HG03432 (cell line): ENCODE data around the gene HAGH.
"Not testable (repeated sequence)": the region's sequence is repeated elsewhere in the genome, so short reads cannot be mapped to it uniquely, and the experiment has no call there.

ENCODE experiments used
- ATAC-seq: cut with Tn5 transposase; IDR thresholded peaks from one replicate; pipeline ENCODE4 v1.9.1; 2021; ENCODE audit warnings: mild to moderate bottlenecking, moderate library complexity; ENCODE audit not compliant: unreplicated experiment

The HAGH gene

GRCh38 chr16:1815461-1815860 is 11.2 kb downstream of the HAGH start:
- ATAC-seq, result no peak

- no peak for ATAC-seq
Measured at GRCh38 chr16:1812732-1813163, 13.9 kb downstream of the HAGH start.

- ATAC-seq, result no peak
Measured at GRCh38 chr16:1810536-1810935, 16.1 kb downstream of the HAGH start.

- ATAC-seq, result no peak
Measured at GRCh38 chr16:1810106-1810505, 16.5 kb downstream of the HAGH start.

GRCh38 chr16:1809281-1809801 is 17.3 kb downstream of the HAGH start:
- ATAC-seq, result no peak

- ATAC-seq, result no peak
Measured at GRCh38 chr16:1808691-1809090, 17.9 kb downstream of the HAGH start.

- no peak for ATAC-seq
Measured at GRCh38 chr16:1807626-1808025, 19.0 kb downstream of the HAGH start.

- ATAC-seq, result no peak
Measured at GRCh38 chr16:1800701-1801100, 25.9 kb downstream of the HAGH start.

- ATAC-seq, result not testable (repeated sequence)
Measured at GRCh38 chr16:1799263-1799662, 27.4 kb downstream of the HAGH start.

GRCh38 chr16:1794908-1795666 is 31.5 kb downstream of the HAGH start:
- ATAC-seq, result no peak

GRCh38 chr16:1794221-1794871 is 32.3 kb downstream of the HAGH start:
- ATAC-seq, result no peak

- ATAC-seq, result no peak
Measured at GRCh38 chr16:1793578-1794220, 32.9 kb downstream of the HAGH start, which contains the start of gene IGFALS. TSS of gene IGFALS (minus strand) at chr16:1793705. CDS start at chr16:1793652, 53 bp downstream.

- ATAC-seq, result no peak
Measured at GRCh38 chr16:1792836-1793577, 33.6 kb downstream of the HAGH start.

- no peak for ATAC-seq
Measured at GRCh38 chr16:1791943-1792812, 34.4 kb downstream of the HAGH start.

GRCh38 chr16:1791256-1791942 is 35.2 kb downstream of the HAGH start:
- ATAC-seq, result no peak

- ATAC-seq, result no peak
Measured at GRCh38 chr16:1790611-1791255, 35.9 kb downstream of the HAGH start.

- no peak for ATAC-seq
Measured at GRCh38 chr16:1790261-1790610, 36.4 kb downstream of the HAGH start.

- ATAC-seq, result no peak
Measured at GRCh38 chr16:1789643-1790045, 37.0 kb downstream of the HAGH start.

GRCh38 chr16:1788708-1789100 is 37.9 kb downstream of the HAGH start:
- no peak for ATAC-seq
